Osteoblast (primary cell): ENCODE measurements around the gene CBX3. TPM values are rescaled to one million over a fixed set of nuclear protein-coding genes. Genes with fewer than 3 reads are reported as not detected.

Source experiments
- DNase-seq: peaks from one replicate; pipeline ENCODE4 v3.0.0; 2011; ENCODE audit warnings: low spot score, mixed read lengths; ENCODE audit not compliant: insufficient read length; ENCODE audit errors: missing footprints
- H2AFZ ChIP-seq: 2 replicates; pipeline ENCODE4 v1.6.0; 2011; ENCODE audit warnings: mild to moderate bottlenecking, low read length
- H3K27ac ChIP-seq: 2 replicates; pipeline ENCODE4 v1.5.1; 2011; ENCODE audit warnings: mild to moderate bottlenecking, low read depth, low read length, moderate library complexity
- H3K27me3 ChIP-seq: 2 replicates; pipeline ENCODE4 v1.6.0; 2012; ENCODE audit warnings: mild to moderate bottlenecking, control low read depth, inconsistent platforms, low read length, moderate library complexity; ENCODE audit not compliant: insufficient read depth
- H3K36me3 ChIP-seq: 2 replicates; pipeline ENCODE4 v1.5.1; 2011; ENCODE audit warnings: mild to moderate bottlenecking, low read length, control low read depth, moderate library complexity; ENCODE audit not compliant: insufficient read depth
- H3K4me1 ChIP-seq: 2 replicates; pipeline ENCODE4 v1.5.1; 2011; ENCODE audit warnings: mild to moderate bottlenecking, low read length, control low read depth, moderate library complexity; ENCODE audit not compliant: insufficient read depth
- H3K4me2 ChIP-seq: 2 replicates; pipeline ENCODE4 v1.6.0; 2011; ENCODE audit warnings: mild to moderate bottlenecking, low read length; ENCODE audit not compliant: insufficient read depth
- H3K4me3 ChIP-seq: fragments of 200-600 bp; sonication (generic); 3 replicates; pipeline ENCODE4 v1.5.1; 2012; ENCODE audit warnings: mild to moderate bottlenecking, low read length, inconsistent platforms; ENCODE audit not compliant: insufficient read depth
- H3K79me2 ChIP-seq: 2 replicates; pipeline ENCODE4 v1.6.0; 2012; ENCODE audit warnings: mild to moderate bottlenecking, low read length, control low read depth, inconsistent platforms; ENCODE audit not compliant: insufficient read depth
- H3K9me3 ChIP-seq: 2 replicates; pipeline ENCODE4 v1.5.1; 2011; ENCODE audit warnings: low read depth, low read length, control low read depth
- H4K20me1 ChIP-seq: 2 replicates; pipeline ENCODE4 v1.6.0; 2012; ENCODE audit warnings: mild to moderate bottlenecking, low read length, control low read depth; ENCODE audit not compliant: insufficient read depth
- CTCF ChIP-seq: IDR thresholded peaks from 2 replicates; pipeline ENCODE4 v1.5.1; 2011; ENCODE audit warnings: mild to moderate bottlenecking, low read depth, low read length, moderate library complexity; ENCODE audit errors: extremely low read depth
- total RNA-seq: library from RNA; depleted of rRNA; stranded (reverse); fragments of >200 nt; gene quantifications from 2 replicates; pipeline ENCODE4 v1.2.3, GENCODE V29; 2012

CBX3 gene
- total RNA-seq, 1 donor = 142 TPM

DNA sequence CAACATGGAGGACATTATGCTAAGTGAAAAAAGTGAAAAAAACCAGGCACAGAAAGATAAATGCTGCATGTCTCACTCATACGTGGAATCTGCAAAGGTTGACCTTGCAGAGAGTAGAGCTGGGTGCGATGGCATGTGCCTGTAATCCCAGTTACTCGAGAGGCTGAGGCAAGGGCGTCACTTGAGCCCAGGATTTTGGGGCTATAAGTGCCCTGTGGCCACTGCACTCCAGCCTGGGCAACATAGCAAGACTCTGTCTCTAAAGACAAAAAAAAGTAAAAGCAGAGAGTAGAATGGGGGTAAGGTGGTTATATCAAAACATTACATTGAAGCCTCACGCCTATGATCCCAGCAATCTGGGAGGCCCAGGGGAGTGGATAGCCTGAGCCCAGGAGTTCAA lies 22.8 kb downstream of the CBX3 start:
- no peak overlapping the region for H3K4me3 ChIP-seq
- no peaks in the 10 kb centered on the region for H3K36me3 ChIP-seq
- no peak for TF ChIP-seq CTCF
- H2AFZ ChIP-seq = no peak overlapping the region
- H3K27me3 ChIP-seq = no peaks in the 10 kb centered on the region
- no peak overlapping the region for H3K27ac ChIP-seq
- no peaks in the 10 kb centered on the region for H3K4me1 ChIP-seq
- H3K4me2 ChIP-seq = no peak overlapping the region
- H4K20me1 ChIP-seq = no peaks in the 10 kb centered on the region
- no peaks in the 10 kb centered on the region for H3K9me3 ChIP-seq
- DNase-seq = no peak
- H3K79me2 ChIP-seq = no peaks in the 10 kb centered on the region

GRCh38 chr7:26227987-26228386 lies 26.4 kb downstream of the CBX3 start:
- Histone ChIP-seq H3K4me3 (no peak overlapping the region), H3K4me2 (no peak overlapping the region), H3K27me3 (no peaks in the 10 kb centered on the region), H3K4me1 (no peaks in the 10 kb centered on the region), H3K36me3 (no peaks in the 10 kb centered on the region), H3K27ac (no peak overlapping the region), H2AFZ (no peak overlapping the region), H3K9me3 (no peaks in the 10 kb centered on the region), H4K20me1 (no peaks in the 10 kb centered on the region), H3K79me2 (no peaks in the 10 kb centered on the region)
- TF ChIP-seq CTCF = no peak
- DNase-seq = no peak

GRCh38 chr7:26233902-26234511 lies 32.5 kb downstream of the CBX3 start:
- no peak overlapping the region for H2AFZ ChIP-seq
- H3K27me3 ChIP-seq = no peaks in the 10 kb centered on the region
- H3K79me2 ChIP-seq = no peaks in the 10 kb centered on the region
- no peak overlapping the region for H3K4me3 ChIP-seq
- no peaks in the 10 kb centered on the region for H3K4me1 ChIP-seq
- no peak for TF ChIP-seq CTCF
- no peaks in the 10 kb centered on the region for H3K36me3 ChIP-seq
- no peak overlapping the region for H3K27ac ChIP-seq
- DNase-seq = no peak
- no peak overlapping the region for H3K4me2 ChIP-seq
- no peaks in the 10 kb centered on the region for H4K20me1 ChIP-seq
- H3K9me3 ChIP-seq = no peaks in the 10 kb centered on the region

- no peak for TF ChIP-seq CTCF
- H3K27me3 ChIP-seq = no peaks in the 10 kb centered on the region
- no peak overlapping the region for H3K27ac ChIP-seq
- H3K4me3 ChIP-seq = no peak overlapping the region
- H3K4me1 ChIP-seq = no peaks in the 10 kb centered on the region
- H3K9me3 ChIP-seq = no peaks in the 10 kb centered on the region
- no peak for DNase-seq
- H4K20me1 ChIP-seq = no peaks in the 10 kb centered on the region
- no peaks in the 10 kb centered on the region for H3K79me2 ChIP-seq
- H3K36me3 ChIP-seq = no peaks in the 10 kb centered on the region
- no peak overlapping the region for H2AFZ ChIP-seq
- H3K4me2 ChIP-seq = no peak overlapping the region
Measured at GRCh38 chr7:26237035-26237807, 35.7 kb downstream of the CBX3 start.
